ENCODE results near the gene NT5DC3.

The NT5DC3 gene

GRCh38 chr12:103840876-103841689, at the start of gene NT5DC3:
TSS of gene NT5DC3 (minus strand) at chr12:103841234. CDS start at chr12:103841156, 78 bp downstream.
- peak; percentile 79 for DNase-seq

GRCh38 chr12:103887738-103888137, 46.7 kb upstream of the NT5DC3 start:
- DNase-seq = peak; percentile 31

- DNase-seq = no peak
Measured at GRCh38 chr12:103886195-103886797, 45.3 kb upstream of the NT5DC3 start.

GRCh38 chr12:103884316-103884715, 43.3 kb upstream of the NT5DC3 start:
- DNase-seq = peak; percentile 59

- no peak for DNase-seq
Measured at GRCh38 chr12:103883908-103884307, 42.9 kb upstream of the NT5DC3 start.

GRCh38 chr12:103882861-103883596, 42.0 kb upstream of the NT5DC3 start:
- no peak for DNase-seq

GRCh38 chr12:103881261-103881660, 40.2 kb upstream of the NT5DC3 start:
- DNase-seq = no peak

GRCh38 chr12:103880299-103881142, 39.5 kb upstream of the NT5DC3 start:
- DNase-seq = peak; percentile 16

GRCh38 chr12:103879878-103880277, 38.8 kb upstream of the NT5DC3 start:
- DNase-seq = no peak

- no peak for DNase-seq
Measured at GRCh38 chr12:103879048-103879692, 38.1 kb upstream of the NT5DC3 start.

- peak; percentile 69 for DNase-seq
Measured at GRCh38 chr12:103877934-103878510, 37.0 kb upstream of the NT5DC3 start.

GRCh38 chr12:103877288-103877687, 36.3 kb upstream of the NT5DC3 start:
- DNase-seq = no peak

GRCh38 chr12:103875666-103876065, 34.6 kb upstream of the NT5DC3 start:
- DNase-seq = peak; percentile 18

GRCh38 chr12:103868215-103868614, 27.2 kb upstream of the NT5DC3 start:
- DNase-seq = peak; percentile 85

- no peak for DNase-seq
Measured at GRCh38 chr12:103865151-103865730, 24.2 kb upstream of the NT5DC3 start.

- DNase-seq = no peak
Measured at GRCh38 chr12:103864710-103865109, 23.7 kb upstream of the NT5DC3 start.

GRCh38 chr12:103858953-103859601, 18.0 kb upstream of the NT5DC3 start:
- peak; percentile 77 for DNase-seq

- no peak for DNase-seq
Measured at GRCh38 chr12:103858335-103858734, 17.3 kb upstream of the NT5DC3 start.

- DNase-seq = no peak
Measured at GRCh38 chr12:103857164-103857563, 16.1 kb upstream of the NT5DC3 start.

GRCh38 chr12:103855896-103856657, 15.0 kb upstream of the NT5DC3 start:
- no peak for DNase-seq

Data from fibroblast of upper back skin (primary cell).